ENCODE measurements around the gene SMIM43. TPM values are rescaled to one million over a fixed set of nuclear protein-coding genes. Genes with fewer than 3 reads are reported as not detected.

SMIM43 gene
- total and polyA plus RNA-seq, 9 of the 15 experiments (the other 6 are each of a cell fraction or from before 2014, with no cell fraction given): not detected

DNA sequence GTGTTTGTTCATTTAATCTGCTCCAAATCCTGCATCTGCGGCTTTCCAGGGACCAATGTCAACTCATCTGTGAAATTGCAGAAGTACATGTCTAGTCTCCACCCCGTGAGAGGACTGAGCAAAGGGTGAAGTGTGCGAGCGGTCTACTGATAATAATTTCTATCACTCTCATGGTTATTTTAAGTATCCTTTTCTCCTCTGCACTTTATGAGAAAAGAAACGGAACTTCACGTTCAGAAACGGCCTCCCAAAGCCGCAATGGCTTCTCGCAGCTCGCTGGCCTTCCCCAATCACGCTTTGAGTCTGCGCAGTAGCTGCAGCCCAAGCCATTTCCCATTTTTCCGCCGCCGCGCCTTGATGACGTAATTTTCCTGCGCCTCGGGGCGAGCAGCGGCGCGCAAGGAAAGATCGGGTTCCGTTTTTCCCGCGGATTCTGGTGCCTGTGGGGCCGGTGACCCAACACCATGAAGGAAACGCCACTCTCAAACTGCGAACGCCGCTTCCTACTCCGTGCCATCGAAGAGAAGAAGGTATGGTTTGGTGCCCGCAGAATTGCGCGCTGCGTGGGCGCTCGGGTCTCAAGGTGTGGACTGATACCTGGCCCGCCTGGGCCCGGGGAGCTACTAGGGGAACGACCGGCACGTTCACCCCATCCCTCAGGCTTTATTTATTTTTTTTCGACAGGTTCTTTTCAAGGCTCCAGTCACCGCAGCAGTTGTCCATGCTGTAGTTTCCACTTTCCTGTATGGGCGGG lies 36.2 kb upstream of the SMIM43 start, which contains the start of gene EXOSC9 (continued):
- TF ChIP-seq, protein P1, sequence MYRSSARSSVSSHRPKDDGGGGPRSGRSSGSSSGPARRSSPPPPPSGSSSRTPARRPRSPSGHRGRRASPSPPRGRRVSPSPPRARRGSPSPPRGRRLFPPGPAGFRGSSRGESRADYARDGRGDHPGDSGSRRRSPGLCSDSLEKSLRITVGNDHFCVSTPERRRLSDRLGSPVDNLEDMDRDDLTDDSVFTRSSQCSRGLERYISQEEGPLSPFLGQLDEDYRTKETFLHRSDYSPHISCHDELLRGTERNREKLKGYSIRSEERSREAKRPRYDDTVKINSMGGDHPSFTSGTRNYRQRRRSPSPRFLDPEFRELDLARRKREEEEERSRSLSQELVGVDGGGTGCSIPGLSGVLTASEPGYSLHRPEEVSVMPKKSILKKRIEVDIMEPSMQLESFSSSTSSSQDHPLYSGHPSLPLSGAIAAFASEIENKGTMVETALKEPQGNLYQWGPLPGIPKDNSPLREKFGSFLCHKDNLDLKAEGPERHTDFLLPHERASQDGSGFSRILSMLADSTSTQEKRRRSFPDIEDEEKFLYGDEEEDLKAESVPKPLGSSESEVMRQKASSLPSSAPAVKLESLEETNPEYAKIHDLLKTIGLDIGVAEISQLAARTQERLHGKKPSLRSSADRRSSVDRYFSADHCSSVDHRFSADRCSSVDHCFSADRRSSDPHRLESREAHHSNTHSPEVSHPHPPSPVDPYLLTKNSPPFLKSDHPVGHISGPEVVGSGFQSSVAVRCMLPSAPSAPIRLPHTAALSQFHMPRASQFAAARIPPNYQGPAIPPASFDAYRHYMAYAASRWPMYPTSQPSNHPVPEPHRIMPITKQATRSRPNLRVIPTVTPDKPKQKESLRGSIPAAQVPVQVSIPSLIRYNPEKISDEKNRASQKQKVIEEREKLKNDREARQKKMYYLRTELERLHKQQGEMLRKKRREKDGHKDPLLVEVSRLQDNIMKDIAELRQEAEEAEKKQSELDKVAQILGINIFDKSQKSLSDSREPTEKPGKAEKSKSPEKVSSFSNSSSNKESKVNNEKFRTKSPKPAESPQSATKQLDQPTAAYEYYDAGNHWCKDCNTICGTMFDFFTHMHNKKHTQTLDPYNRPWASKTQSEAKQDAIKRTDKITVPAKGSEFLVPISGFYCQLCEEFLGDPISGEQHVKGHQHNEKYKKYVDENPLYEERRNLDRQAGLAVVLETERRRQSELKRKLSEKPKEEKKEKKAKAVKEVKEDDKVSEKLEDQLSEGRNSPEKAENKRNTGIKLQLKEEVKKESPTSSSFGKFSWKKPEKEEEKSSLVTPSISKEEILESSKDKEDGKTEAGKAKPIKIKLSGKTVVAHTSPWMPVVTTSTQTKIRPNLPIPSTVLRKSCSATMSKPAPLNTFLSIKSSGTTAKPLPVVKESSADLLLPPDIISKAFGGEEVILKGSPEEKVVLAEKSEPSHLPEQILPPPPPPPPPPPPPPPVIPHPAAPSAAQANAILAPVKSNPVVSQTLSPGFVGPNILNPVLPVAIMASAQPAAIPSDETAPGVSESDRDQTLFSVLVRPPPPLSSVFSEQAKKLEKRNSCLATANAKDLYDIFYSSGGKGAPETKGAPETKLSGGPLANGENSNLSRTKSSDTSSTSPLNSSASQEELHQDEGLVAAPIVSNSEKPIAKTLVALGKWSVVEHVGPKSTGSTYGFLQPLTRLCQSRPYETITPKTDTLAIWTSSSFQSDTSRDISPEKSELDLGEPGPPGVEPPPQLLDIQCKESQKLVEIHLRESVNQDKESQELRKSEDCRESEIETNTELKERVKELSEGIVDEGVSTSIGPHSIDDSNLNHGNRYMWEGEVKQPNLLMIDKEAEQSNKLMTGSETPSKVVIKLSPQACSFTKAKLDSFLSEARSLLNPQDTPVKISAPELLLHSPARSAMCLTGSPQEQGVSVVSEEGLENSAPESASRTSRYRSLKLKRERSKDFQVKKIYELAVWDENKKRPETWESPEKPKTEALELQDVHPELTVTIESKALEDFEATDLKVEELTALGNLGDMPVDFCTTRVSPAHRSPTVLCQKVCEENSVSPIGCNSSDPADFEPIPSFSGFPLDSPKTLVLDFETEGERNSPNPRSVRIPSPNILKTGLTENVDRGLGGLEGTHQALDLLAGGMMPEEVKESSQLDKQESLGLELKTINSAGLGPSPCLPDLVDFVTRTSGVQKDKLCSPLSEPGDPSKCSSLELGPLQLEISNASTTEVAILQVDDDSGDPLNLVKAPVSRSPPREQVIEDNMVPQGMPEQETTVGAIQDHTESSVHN (IDR thresholded peaks at IDR 0.05; ENCODE audit: borderline replicate concordance in 1 of 2, low read depth in 1 of 2): 0 out of 4 replicates have a peak, but pooled peaks of 1 of the 2 experiments have one; percentile 44
- TF ChIP-seq, protein P2, sequence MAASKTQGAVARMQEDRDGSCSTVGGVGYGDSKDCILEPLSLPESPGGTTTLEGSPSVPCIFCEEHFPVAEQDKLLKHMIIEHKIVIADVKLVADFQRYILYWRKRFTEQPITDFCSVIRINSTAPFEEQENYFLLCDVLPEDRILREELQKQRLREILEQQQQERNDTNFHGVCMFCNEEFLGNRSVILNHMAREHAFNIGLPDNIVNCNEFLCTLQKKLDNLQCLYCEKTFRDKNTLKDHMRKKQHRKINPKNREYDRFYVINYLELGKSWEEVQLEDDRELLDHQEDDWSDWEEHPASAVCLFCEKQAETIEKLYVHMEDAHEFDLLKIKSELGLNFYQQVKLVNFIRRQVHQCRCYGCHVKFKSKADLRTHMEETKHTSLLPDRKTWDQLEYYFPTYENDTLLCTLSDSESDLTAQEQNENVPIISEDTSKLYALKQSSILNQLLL (CRISPR knock-in tag; IDR thresholded peaks at IDR 0.05; ENCODE audit: borderline replicate concordance): no peak
- TF ChIP-seq, protein P3, sequence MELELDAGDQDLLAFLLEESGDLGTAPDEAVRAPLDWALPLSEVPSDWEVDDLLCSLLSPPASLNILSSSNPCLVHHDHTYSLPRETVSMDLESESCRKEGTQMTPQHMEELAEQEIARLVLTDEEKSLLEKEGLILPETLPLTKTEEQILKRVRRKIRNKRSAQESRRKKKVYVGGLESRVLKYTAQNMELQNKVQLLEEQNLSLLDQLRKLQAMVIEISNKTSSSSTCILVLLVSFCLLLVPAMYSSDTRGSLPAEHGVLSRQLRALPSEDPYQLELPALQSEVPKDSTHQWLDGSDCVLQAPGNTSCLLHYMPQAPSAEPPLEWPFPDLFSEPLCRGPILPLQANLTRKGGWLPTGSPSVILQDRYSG (tag; conservative IDR thresholded peaks at IDR 0.05; ENCODE audit: low read depth): no peak
- TF ChIP-seq BACH1 (tag; IDR thresholded peaks at IDR 0.05): peak; percentile 73; the same call in 1 of the 2 replicates
- TF ChIP-seq BRD4 (IDR thresholded peaks at IDR 0.05): peak; percentile 92; the same call in 1 of the 2 replicates
- 0 out of 2 replicates have a peak, but pooled peaks have one; percentile 39 for TF ChIP-seq CGGBP1 (CRISPR knock-in tag; IDR thresholded peaks at IDR 0.05)
- peak; percentile 12; the same call in 1 of the 2 replicates for TF ChIP-seq LEF1 (IDR thresholded peaks at IDR 0.05)
- peak; percentile 94 for TF ChIP-seq PHF8 (IDR thresholded peaks at IDR 0.05; ENCODE audit: borderline replicate concordance, low read length)
- TF ChIP-seq, protein P4, sequence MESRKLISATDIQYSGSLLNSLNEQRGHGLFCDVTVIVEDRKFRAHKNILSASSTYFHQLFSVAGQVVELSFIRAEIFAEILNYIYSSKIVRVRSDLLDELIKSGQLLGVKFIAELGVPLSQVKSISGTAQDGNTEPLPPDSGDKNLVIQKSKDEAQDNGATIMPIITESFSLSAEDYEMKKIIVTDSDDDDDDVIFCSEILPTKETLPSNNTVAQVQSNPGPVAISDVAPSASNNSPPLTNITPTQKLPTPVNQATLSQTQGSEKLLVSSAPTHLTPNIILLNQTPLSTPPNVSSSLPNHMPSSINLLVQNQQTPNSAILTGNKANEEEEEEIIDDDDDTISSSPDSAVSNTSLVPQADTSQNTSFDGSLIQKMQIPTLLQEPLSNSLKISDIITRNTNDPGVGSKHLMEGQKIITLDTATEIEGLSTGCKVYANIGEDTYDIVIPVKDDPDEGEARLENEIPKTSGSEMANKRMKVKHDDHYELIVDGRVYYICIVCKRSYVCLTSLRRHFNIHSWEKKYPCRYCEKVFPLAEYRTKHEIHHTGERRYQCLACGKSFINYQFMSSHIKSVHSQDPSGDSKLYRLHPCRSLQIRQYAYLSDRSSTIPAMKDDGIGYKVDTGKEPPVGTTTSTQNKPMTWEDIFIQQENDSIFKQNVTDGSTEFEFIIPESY (CRISPR knock-in tag; IDR thresholded peaks at IDR 0.05): peak; percentile 63; the same call in 1 of the 2 replicates
